Measurements from ENCODE around the gene ZBTB5. TPM values are rescaled to one million over a fixed set of nuclear protein-coding genes. Genes with fewer than 3 reads are reported as not detected.

The ZBTB5 gene
- total and polyA plus RNA-seq, 2 of the 8 experiments (the other 6 are each of a cell fraction or from before 2014, with no cell fraction given): 13.3 to 14.5 TPM

- TF ChIP-seq USF2 (IDR thresholded peaks at IDR 0.05; ENCODE audit: low read length): 0 out of 2 replicates have a peak, but pooled peaks have one; percentile 21
- peak; percentile 73 for TF ChIP-seq KDM4A (IDR thresholded peaks at IDR 0.05; ENCODE audit: low read depth, low read length, severe bottlenecking)
- TF ChIP-seq JUN (IDR thresholded peaks at IDR 0.05; ENCODE audit: low read depth, low read length): no peak
- no peak for TF ChIP-seq SIRT6 (IDR thresholded peaks at IDR 0.05; ENCODE audit: low read length)
- no peak for TF ChIP-seq ATF3 (IDR thresholded peaks at IDR 0.05; ENCODE audit: insufficient read depth, low read depth, low read length)
- TF ChIP-seq SAP30 (IDR thresholded peaks at IDR 0.05; ENCODE audit: insufficient read depth, insufficient replicate concordance, low read length): no peak
- TF ChIP-seq POLR2A (IDR thresholded peaks at IDR 0.05; ENCODE audit: control extremely low read depth in 1 of 2, low read depth in 2 of 2, low read length in 2 of 2): peak; percentile 59 to 89
- peak in 1 of 2 experiments; percentile 89; a peak in 2 of 4 replicates for TF ChIP-seq SIN3A (conservative IDR thresholded peaks at IDR 0.05 in 1 of 2, IDR thresholded peaks at IDR 0.05 in 1 of 2; ENCODE audit: low read depth in 1 of 2, low read length in 2 of 2)
- TF ChIP-seq CBX8 (IDR thresholded peaks at IDR 0.05; ENCODE audit: borderline replicate concordance, low read depth, low read length): no peak
- TF ChIP-seq CBX5 (IDR thresholded peaks at IDR 0.05; ENCODE audit: low read depth, low read length): no peak
- TF ChIP-seq HDAC6 (IDR thresholded peaks at IDR 0.05; ENCODE audit: low read depth, low read length): no peak
- TF ChIP-seq FOSL1 (IDR thresholded peaks at IDR 0.05; ENCODE audit: insufficient read depth, low read depth, low read length): peak; percentile 68; the same call in 1 of the 2 replicates
- no peak for TF ChIP-seq RXRA (IDR thresholded peaks at IDR 0.05; ENCODE audit: insufficient read depth, low read depth, low read length)
- no peak for TF ChIP-seq KDM1A (IDR thresholded peaks at IDR 0.05; ENCODE audit: borderline replicate concordance, low read length)
- TF ChIP-seq EGR1 (IDR thresholded peaks at IDR 0.05; ENCODE audit: borderline replicate concordance, low read depth, low read length): peak; percentile 45; the same call in 1 of the 2 replicates
- no peak for TF ChIP-seq EP300 (IDR thresholded peaks at IDR 0.05; ENCODE audit: borderline replicate concordance in 1 of 2, low read depth in 2 of 2, low read length in 2 of 2)
- TF ChIP-seq POU5F1 (IDR thresholded peaks at IDR 0.05; ENCODE audit: low read depth, low read length): no peak
- TF ChIP-seq TBP (IDR thresholded peaks at IDR 0.05; ENCODE audit: low read depth, low read length): peak; percentile 88
Observed at GRCh38 chr9:37485389-37486255, 20.4 kb upstream of the ZBTB5 start, which contains the start of gene POLR1E (continued).

Measured in H1 (cell line).